GM19372 (cell line): ENCODE data around the gene PAK5.

Experiments
- ATAC-seq: cut with Tn5 transposase; IDR thresholded peaks from one replicate; pipeline ENCODE4 v1.9.1; 2021; ENCODE audit warnings: mild to moderate bottlenecking, low read depth, moderate library complexity; ENCODE audit not compliant: unreplicated experiment

Gene PAK5

DNA sequence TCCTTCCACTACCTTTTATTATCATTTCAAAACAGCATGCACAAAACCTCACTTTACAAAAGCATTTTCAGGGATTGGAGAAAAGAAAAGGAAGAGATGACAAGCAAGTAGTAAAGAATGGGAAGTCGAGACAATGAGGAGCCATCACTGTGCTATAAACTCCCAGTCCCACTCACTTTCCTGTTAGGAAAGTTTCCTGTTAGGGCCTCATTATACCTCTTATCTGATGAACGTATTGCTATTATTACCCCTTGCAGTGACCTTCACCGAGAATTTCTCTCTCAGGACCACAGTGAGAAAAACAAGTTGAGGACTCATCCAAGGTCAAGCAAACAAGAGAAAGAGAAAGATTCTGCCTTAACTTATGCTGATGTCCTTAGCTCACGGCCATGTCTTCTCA lies 295.7 kb downstream of the PAK5 start:
- ATAC-seq, result no peak

- no peak for ATAC-seq
Measured at GRCh38 chr20:9535449-9535848, 303.4 kb downstream of the PAK5 start.

DNA sequence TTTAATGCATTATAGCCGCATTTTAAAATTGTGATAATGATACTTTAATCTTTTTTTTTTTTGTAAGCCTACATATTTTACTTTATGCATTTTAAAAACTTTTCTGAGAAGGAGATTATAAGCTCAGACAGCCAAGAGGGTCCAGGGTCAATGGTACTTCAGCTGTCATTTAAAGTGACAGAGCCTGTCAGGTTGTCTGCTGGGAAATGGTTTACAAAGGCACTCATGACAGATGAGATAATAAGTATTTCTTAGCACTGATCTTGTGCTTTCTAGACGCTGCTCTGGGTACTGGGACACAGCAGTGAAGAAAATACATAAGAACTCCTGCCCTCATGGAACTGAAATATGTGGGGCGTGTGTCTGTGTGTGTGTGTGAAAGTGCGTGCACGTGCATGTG lies 304.9 kb downstream of the PAK5 start:
- no peak for ATAC-seq

GRCh38 chr20:9532069-9532838 lies 306.6 kb downstream of the PAK5 start:
- ATAC-seq, result no peak

- no peak for ATAC-seq
Measured at GRCh38 chr20:9531581-9531980, 307.3 kb downstream of the PAK5 start.

DNA sequence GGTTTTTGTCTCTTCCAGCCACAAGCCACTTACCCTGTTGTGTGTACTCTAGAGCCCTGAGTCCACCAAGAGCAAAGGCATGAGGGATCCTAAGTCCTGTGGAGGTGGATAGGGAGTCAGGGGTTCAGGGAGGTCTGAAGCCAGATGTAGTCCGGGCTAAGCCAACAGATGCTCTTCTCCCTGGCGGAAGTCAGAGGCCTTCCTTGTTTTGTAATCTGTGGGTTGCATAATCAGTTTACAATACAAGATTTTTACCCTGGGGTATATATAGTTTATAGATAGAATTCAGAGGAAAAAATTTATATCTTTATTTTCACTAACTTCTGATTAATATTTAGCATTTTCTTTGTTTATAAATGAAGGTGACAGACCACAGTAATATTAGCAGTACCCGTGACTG lies 315.2 kb downstream of the PAK5 start:
- no peak for ATAC-seq

GRCh38 chr20:9520086-9520485 lies 318.8 kb downstream of the PAK5 start:
- no peak for ATAC-seq

DNA sequence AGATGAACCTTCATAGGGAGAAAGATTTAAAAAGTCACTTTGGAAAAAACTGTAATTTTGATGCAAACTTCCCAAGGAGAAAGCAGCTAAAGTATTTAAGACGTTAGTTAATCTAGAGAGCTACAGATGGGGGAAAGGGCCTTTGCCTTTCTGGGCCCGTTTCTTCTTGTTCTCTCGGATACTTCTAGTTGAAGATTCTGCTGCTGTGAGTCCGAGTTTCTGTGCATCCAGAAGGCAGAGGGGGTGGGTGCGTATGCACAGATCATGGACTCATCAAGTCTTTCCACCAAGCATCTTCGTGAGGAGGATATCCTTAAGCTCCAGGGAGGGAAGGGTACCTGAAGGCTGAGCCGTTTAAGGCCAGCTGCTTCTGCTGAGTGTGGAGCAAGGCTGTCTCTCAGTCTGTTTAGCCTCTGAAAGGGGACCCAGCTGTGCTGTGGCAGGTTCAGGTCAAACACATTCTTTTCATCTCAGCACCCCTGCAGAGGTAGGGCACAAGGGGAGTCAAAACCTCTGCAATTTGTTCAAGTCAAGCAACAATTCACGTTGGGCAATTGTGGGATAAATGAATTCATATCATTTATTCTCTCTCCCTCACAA lies 320.2 kb downstream of the PAK5 start:
- ATAC-seq, result no peak

- no peak for ATAC-seq
Measured at GRCh38 chr20:9517297-9518162, 321.3 kb downstream of the PAK5 start.

GRCh38 chr20:9516234-9516871 lies 322.5 kb downstream of the PAK5 start:
- no peak for ATAC-seq

- ATAC-seq, result no peak
Measured at GRCh38 chr20:9515741-9516233, 323.1 kb downstream of the PAK5 start.

DNA sequence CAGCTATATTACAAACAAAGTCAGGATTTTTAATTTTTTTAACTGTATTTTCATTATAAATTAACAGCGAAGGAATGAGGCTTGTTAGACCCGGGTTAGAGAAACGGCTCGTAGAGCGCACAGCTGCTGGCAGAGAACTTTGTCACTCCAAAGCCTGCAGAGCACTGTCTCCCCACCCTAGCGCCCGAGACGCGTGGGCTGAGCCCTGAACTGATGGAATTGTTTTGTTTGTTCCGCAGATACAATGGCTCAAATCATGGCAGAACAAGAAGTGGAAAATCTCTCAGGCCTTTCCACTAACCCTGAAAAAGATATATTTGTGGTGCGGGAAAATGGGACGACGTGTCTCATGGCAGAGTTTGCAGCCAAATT lies 323.7 kb downstream of the PAK5 start:
- no peak for ATAC-seq

DNA sequence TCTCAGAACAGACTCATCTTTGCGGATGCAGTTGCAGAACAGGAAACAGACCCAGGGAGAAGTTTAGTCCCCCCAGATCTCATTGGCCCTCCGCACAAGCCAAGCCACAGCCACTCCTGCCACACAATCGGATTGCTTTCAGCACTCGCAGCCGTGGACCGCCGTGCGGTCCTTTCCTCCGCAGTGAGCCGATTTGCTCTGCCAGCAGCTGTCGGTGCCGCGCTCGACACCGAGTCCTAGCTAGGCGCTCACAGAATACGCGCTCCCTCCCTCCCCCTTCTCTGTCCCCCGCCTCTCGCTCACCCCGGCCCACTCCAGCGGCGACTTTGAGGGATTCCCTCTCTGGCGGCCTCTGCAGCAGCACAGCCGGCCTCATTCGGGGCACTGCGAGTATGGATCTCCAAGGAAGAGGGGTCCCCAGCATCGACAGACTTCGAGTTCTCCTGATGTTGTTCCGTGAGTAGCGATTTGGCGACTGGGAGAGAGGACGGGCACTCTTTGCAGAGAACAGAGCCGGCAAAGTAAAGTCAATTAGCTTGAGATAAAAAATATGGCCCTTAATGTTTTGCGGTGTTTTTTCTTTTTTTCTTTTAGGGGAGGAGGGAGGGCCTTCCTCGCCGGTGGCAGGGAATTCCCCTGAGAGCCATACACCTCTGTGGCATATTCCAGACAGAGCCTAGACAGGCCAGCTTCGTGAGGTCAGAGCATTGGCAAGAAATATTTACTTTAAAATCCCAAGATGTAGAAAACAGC lies 324.2 kb downstream of the PAK5 start, which contains the start of gene LAMP5:
Gene LAMP5, plus strand, starts transcription at position 130 of the 753 bp plus-strand sequence. Its CDS starts 263 bp downstream, at position 393.
- ATAC-seq, result no peak

GRCh38 chr20:9514072-9514460 lies 324.8 kb downstream of the PAK5 start:
- no peak for ATAC-seq

GRCh38 chr20:9510911-9511310 lies 328.0 kb downstream of the PAK5 start:
- no peak for ATAC-seq

- ATAC-seq, result no peak
Measured at GRCh38 chr20:9509246-9509645, 329.6 kb downstream of the PAK5 start.

DNA sequence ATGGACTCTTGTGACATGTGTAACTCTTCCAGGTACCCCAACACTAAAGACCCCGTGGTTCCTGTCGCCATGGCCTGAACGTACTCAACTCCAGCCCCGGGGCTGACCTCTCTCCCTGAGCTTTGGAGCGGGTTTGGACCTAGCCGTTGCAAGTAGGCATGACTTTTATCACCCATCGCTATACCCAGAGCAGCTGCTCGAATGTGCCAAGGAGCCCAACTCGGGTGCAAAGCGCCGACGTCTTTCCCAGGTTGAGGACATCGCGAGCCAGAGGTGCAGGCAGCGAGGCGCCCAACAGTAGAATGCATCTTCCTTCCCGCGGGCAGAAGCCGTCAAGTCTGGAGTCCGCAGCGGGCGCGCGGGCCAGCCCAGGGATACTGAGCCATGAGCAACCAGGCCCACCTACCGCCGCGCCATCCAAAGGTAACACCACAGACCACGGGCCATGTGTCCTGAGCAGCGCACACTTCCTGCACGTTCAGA lies 330.1 kb downstream of the PAK5 start:
- ATAC-seq, result no peak

DNA sequence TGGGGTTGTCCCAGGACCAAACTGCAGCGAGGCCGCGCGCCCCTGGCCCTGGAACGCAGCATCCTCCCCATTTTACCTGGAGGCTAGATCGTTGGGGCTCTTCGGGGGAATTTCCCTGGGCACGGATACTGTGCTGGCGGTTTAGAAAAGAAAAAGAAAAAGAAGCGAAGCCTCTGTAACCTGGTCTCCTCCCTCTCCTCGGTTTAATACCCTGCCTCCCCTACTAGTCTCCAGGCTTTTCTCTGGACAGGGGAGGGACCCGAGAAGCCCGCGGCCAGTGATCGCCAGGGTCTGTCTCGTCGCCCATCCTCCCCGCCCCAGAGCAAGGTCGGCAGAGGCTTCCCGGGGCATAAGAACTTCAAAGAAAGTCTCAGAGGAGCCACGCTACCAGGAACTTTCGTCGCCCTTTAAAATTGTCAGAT lies 330.6 kb downstream of the PAK5 start:
- no peak for ATAC-seq

DNA sequence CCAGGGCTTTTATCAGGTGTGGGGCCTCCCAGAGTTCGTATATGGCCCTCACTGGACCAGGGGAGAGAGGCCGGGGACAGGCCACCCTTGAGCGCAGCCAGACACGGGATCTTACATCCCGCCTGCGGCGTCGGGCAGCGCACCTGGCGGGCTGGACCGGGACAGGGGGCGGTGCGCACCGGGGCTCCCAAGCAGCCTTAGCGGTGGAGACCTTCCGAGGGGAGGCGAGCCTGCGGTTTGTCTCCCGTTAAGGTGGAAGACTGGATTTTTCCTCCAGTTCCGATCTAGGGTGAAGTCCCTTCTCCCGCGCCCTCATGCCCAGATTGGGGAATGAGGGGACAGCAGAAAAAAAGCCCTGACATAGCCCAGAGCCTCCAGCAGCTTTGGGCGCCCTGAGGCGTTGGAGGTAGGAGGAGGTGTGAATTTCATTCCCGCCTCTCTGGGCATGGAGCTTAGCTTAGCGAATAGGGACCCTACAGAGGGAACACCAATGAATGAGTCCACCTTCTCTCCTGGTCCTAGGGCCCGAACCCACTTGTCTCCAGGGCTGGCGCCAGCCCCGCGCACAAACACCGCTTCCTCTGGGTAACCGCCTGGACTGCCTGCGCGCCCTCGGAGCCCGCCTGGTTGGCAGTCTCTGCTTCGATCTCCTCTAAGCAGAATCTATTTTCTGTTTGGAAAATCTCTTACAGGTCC lies 331.2 kb downstream of the PAK5 start:
- ATAC-seq, result no peak
